ENCODE results near the gene GPR89B. TPM values are rescaled to one million over a fixed set of nuclear protein-coding genes. Genes with fewer than 3 reads are reported as not detected.
"Not testable (repeated sequence)": the region's sequence is repeated elsewhere in the genome, so short reads cannot be mapped to it uniquely, and the experiment has no call there.

GPR89B gene
- total RNA-seq, 1 donor from 2014 or later: 32.2 TPM

DNA sequence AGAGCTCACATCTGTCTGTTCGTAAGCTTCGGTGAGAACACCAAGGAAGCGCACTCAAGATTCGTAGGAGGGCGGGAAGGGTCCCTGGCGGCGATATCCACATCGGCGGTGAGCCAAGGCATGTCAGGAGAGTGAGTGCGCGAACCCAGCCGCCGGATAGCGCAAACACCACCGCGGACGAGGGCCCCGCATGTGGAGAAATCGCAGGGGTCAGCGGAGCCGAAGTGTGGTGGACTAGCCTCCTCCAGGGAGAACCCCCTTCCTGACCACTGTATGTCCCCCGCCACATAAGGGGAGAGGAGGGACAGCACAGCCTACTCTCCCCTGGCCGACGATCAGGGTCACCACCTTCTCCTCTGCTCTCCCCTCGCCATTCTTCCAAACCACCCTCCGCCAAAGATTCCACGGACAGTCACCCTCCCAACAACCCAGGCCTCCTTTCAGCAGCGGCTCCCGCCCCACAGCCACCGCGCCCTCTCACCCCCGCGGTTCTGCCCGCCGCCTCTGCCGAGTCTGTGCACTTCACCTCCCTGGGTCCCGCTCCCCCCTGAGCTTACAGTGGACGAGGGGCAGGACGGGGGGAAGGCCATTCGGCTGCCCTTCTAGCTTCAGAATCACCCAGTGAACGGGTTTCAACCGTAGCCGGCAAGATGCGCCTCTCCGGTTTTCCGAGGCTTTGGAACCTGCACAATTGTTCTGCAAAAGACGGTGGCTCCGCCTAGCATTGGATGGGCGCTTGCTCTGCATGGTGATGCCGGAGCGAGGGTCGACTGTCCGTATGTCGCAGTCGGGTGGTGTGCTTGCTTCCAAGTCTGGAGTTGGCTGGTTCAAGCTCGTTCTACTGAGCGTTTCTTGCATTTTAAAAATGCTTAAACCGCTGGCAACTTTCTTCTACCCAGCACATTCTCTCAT is 86.3 kb downstream of the GPR89B start:
- not testable (repeated sequence) for FAIRE-seq; DNase-seq (ENCODE audit: low spot score in 2 of 2)

DNA sequence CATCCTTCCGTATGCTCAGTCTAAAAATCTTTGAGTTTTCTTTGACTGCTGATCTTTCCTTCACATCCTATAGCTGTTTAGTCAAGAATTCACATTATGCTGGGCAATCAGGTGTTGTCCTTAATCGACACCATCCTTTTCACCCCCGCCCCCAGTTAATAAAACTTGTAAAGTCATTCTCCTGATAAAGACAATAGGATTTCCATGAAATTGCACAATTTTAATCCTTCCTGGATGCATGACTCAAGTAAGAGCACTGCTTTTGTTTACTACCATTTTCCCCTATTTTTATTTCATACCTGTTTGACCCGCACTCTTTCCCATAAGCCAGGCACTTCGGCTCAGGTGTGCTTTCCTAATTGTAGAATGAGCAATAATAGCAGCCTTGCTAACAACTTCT is 96.7 kb downstream of the GPR89B start:
- DNase-seq (ENCODE audit: low spot score in 2 of 2); FAIRE-seq: not testable (repeated sequence)

DNA sequence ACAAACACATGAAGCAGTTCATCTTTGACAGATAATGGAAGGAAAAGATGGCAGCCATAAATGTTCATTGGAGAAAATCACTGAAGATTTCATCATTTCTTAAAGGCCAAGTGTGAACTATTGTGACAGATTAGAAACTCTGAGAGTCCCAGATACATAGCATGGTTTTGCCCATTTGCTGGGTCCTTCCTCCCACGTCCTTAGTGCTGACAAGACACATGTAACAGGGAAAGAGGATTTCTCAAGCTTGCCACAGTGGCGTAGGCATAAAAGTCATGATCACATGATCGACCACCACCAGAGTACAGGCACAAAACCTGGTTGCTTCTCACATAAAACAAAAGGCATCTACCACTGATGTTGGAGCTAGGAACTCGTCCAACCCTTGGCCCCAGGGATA is 98.8 kb downstream of the GPR89B start:
- FAIRE-seq: not testable (repeated sequence)

DNA sequence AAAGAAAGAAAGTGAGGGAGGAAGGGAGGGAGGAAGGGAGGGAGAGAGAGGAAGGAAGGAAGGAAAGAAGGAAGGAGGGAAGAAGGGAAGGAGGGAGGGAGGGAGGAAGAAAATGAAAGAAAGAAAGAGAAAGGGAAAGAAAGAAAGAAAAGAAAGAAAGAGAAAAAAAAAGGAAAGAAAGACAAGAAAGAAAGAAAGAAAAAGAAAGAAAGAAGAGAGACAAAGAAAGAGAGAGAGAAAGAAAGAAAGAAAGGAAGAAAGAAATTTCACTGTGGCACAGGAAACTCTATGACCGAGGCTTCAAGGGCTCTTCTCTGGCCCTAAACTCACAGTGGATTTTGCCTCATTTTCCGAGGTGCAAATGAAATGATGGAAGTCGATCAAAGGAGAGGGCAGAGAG is 104.0 kb downstream of the GPR89B start:
- not testable (repeated sequence) for DNase-seq (ENCODE audit: low spot score in 2 of 2); FAIRE-seq

More for the DNA sequence above, 98.8 kb downstream of the GPR89B start:
- DNase-seq (ENCODE audit: low spot score in 2 of 2): not testable (repeated sequence)

DNA sequence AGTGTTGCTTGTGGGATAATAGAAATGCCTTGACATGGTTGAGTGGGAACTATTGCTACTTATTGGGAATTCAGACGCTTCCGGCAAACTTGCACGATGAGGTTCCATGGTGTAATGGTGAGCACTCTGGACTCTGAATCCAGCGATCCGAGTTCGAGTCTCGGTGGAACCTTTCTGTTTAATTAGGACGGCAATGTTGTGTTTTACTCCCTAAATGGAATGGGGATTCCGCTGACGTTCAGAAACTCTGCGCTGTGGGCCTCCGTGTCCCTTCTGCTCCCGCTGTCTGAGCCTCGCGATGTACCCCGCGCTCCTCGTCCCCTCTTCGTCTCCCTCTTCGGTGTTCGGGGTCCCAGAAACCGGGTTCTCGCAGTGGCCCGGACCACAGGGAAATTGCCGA is 104.5 kb downstream of the GPR89B start:
- not testable (repeated sequence) for FAIRE-seq; DNase-seq (ENCODE audit: low spot score in 2 of 2)

DNA sequence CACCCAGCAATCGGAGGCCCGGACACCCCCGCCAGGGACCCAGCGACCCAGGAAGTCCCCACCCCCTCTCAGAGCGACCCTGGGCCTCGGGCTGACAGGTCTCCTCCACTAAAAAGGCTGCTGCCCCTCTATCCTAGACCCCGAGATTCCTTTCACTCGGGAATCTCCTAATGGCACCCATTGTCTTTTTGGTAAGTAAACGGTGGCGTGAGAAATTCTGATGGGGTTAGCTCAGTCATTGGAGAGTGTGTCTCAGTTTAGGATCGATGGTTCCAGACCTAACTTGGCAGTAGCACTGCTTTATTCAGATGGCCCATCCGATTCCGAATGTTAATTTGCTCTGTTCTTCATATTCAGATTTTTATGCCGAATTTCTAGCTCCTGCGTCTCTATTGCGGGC is 104.9 kb downstream of the GPR89B start:
- FAIRE-seq; DNase-seq (ENCODE audit: low spot score in 2 of 2): not testable (repeated sequence)

DNA sequence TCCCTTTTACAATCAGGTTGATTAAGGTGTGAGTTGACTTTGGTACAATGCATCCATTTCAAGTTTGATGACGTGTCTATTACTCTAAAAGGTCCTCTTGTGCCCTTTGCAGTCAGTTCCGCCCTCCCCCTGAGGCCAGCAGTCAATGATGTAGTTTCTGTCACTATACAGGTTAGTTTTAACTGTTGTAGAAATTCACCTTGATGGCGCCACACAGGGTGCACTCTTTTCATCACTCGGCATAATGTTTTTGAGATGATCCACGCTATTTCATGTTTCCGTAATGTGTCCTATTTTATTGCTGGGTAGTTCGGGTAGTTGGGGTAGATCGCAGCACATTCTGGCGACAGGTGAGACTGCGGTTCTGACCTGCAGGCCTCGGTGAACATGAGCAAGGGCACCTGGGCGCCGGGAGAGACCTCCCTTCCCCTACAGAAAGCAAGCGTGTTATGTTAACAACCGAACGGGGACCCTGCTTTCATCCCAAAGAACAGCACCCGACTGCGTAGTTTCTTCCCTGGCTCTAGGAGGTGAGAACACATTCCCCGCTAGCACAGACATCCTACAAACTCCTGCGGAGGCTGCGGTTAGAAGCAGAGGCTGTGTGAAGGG is 109.7 kb downstream of the GPR89B start:
- not testable (repeated sequence) for FAIRE-seq; DNase-seq (ENCODE audit: low spot score in 2 of 2)

DNA sequence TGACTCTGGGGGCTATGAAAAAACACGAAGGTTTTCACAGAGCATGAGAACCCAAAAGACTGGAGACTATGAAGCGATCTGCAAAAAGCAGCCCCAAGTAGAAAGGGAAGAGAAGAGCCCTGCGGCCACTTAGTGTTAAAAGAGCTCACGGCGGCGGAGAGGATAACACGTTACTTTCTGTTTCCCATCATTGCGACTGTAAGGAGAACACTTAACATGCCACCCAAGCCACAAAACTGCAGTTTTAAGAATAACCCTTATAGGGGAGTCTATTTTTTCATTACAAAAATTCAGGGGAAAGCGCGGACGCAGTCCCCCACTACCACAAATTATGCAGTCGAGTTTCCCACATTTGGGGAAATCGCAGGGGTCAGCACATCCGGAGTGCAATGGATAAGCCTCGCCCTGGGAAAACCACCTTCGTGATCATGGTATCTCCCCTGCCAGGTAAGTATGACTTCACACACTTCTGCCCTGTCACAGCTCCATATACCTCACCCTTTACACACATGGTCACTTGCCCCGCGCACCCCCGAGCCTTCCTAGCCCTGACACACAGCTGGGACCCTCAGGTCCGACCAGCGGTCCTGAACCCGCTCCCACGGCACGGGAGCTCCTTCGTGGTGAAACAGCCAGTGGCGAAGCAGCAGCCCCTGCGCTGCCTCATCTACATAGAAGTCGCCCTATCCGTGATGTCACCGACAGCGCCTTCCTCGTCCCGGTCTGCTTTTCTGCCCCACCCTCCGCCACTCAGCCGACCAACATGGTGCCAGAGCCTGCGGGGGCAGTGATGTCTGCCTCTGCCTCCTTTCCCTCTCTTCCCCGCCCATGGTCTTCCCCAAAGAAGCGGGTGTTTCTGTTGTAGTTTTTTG is 110.5 kb downstream of the GPR89B start:
- not testable (repeated sequence) for DNase-seq (ENCODE audit: low spot score in 2 of 2); FAIRE-seq

Small RNA genes lying within 50 kb of the gene (small RNA-seq; reads per million reads assigned to genes)
- not detected for gene RNU1-129P
- gene RNVU1-7: 28.9 reads per million, percentile 97 among the genes with 10 or more reads in this experiment

Other genes starting within 250 kb of the GPR89B start
- 1.6 TPM for gene GJA5, start 167.8 kb upstream of the GPR89B start, total RNA-seq
- gene GJA8, start 25.6 kb upstream of the GPR89B start, total RNA-seq: not detected
- gene NBPF11, start 223.9 kb downstream of the GPR89B start, total RNA-seq: 11.8 TPM

Measured in frontal cortex (tissue), 4 donors.